ENCODE measurements around the gene HIVEP1. TPM values are rescaled to one million over a fixed set of nuclear protein-coding genes. Genes with fewer than 3 reads are reported as not detected.

HIVEP1 gene
- total RNA-seq, 2 donors from 2014 or later, result 16.1 to 18.8 TPM

DNA sequence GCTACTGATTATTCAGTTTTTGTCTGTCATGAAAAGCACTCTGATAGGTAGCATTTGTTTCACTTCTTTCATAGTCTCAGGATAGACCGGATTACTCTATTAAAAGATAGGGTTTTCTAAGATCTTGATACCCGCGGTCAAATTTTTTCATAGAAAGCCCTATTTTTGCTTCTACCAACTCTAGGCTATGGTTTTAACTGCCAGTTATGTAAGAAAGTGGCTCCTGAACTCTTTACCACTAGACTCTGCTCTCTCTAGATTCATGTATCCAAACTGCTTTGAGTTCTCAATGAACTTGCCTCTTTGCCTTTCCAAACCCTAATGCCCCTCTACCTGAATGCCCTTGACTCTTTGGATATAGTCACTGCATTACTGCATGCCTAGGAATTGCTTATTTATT is 70.3 kb downstream of the HIVEP1 start:
- no peaks in the 10 kb centered on the region for H3K36me3 ChIP-seq
- no peaks in the 10 kb centered on the region for H3K9me3 ChIP-seq
- no peaks in the 10 kb centered on the region for H3K27me3 ChIP-seq
- H3K4me1 ChIP-seq, result peaks cover 0 to 19% of the 10 kb centered on the region in 2 donors
- TF ChIP-seq, protein P1, sequence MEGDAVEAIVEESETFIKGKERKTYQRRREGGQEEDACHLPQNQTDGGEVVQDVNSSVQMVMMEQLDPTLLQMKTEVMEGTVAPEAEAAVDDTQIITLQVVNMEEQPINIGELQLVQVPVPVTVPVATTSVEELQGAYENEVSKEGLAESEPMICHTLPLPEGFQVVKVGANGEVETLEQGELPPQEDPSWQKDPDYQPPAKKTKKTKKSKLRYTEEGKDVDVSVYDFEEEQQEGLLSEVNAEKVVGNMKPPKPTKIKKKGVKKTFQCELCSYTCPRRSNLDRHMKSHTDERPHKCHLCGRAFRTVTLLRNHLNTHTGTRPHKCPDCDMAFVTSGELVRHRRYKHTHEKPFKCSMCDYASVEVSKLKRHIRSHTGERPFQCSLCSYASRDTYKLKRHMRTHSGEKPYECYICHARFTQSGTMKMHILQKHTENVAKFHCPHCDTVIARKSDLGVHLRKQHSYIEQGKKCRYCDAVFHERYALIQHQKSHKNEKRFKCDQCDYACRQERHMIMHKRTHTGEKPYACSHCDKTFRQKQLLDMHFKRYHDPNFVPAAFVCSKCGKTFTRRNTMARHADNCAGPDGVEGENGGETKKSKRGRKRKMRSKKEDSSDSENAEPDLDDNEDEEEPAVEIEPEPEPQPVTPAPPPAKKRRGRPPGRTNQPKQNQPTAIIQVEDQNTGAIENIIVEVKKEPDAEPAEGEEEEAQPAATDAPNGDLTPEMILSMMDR (IDR thresholded peaks at IDR 0.05), result no peak
- no peak overlapping the region for H3K4me3 ChIP-seq
- DNase-seq (ENCODE audit: low spot score), result no peak
- no peak overlapping the region for H3K27ac ChIP-seq

DNA sequence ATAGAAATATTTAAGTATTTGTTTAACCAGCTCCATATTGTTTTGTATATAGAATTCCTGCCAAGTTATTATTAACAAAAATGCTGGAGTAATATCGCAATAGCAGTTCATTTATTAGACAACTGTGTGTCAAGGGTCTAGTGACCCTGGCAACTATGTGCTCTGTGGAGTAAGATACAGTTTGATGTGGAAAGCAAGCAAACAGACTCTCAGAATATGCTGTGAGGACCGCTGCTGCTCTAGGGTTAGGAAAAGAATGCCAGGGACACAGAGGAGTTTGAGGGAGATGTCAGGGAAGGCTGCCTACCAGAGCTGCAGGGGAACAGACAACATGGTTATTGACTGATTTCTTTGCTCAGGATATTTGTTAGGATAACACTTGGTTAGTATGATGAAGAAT is 71.2 kb downstream of the HIVEP1 start:
- TF ChIP-seq, protein P1 (IDR thresholded peaks at IDR 0.05), result no peak
- DNase-seq (ENCODE audit: low spot score), result no peak
- H3K4me1 ChIP-seq, result peaks cover 0 to 19% of the 10 kb centered on the region in 2 donors
- no peaks in the 10 kb centered on the region for H3K36me3 ChIP-seq
- no peak overlapping the region for H3K27ac ChIP-seq
- no peaks in the 10 kb centered on the region for H3K9me3 ChIP-seq
- H3K27me3 ChIP-seq, result no peaks in the 10 kb centered on the region
- H3K4me3 ChIP-seq, result no peak overlapping the region

DNA sequence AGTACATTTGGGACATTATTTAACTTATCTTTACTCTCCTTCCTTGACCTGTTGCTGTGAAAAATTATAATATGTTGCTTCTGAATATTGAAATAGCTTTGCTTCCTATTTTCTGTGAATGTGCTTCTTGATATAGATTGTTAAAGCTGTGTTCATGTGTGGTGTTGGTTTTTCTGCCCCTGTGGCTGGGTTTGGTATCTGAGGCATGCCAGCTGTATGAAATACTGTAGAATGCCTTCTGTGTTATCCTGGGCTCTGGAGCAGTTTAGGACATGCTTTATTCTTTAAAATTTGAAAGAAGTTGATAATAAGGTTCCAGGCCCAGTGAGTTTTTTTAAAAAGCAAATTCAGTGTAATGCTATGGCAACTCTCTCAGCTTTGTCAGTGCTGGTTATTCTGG is 71.7 kb downstream of the HIVEP1 start:
- no peaks in the 10 kb centered on the region for H3K27me3 ChIP-seq
- H3K4me1 ChIP-seq, result peaks cover 0 to 19% of the 10 kb centered on the region in 2 donors
- no peak overlapping the region for H3K27ac ChIP-seq
- no peaks in the 10 kb centered on the region for H3K9me3 ChIP-seq
- no peak for DNase-seq (ENCODE audit: low spot score)
- TF ChIP-seq, protein P1 (IDR thresholded peaks at IDR 0.05), result no peak
- H3K36me3 ChIP-seq, result no peaks in the 10 kb centered on the region
- no peak overlapping the region for H3K4me3 ChIP-seq

DNA sequence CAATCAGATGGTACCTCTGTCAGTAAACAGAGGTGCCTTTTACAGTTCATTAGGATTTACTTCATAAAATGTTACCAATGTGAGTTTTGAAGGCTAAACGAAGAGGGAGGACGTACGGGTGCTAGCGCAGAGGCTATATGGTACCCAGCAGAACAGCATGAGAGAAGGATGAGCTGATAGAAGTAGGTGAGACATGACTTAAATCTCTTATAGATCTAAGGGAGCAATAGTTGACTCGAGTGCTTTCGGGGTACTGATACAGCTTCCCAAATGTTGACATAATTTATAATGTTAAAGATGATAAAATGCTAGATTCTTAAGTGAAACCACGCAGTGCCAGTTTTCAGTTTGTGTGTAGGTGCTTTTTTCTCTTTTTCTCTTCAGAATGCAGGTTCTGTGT is 72.6 kb downstream of the HIVEP1 start:
- Histone ChIP-seq H3K27ac (no peak overlapping the region), H3K27me3 (no peaks in the 10 kb centered on the region), H3K4me3 (no peak overlapping the region), H3K36me3 (no peaks in the 10 kb centered on the region), H3K9me3 (no peaks in the 10 kb centered on the region), H3K4me1 (peaks cover 0 to 19% of the 10 kb centered on the region in 2 donors)
- DNase-seq (ENCODE audit: low spot score), result no peak
- TF ChIP-seq, protein P1 (IDR thresholded peaks at IDR 0.05), result no peak

DNA sequence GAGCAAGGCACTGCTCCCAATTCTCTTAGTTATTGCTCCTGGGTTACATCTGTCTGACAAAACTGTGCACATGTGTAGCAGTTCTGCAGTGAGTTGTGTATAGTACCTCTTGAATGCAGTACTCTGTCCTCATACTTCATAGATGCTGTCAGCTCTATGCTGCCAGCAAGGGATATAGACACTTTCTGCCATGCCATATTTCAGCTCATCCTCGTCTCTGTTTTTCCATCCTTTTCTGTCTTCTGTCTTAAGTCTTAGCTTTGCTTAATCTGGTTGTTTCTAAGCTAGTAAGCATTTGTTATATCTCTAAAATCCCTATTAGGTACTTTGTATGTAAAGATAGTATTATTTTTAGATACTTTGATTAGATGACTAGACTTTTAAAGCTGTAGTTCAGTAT is 76.4 kb downstream of the HIVEP1 start:
- H3K27me3 ChIP-seq, result no peaks in the 10 kb centered on the region
- no peak overlapping the region for H3K4me3 ChIP-seq
- TF ChIP-seq, protein P1 (IDR thresholded peaks at IDR 0.05), result no peak
- no peaks in the 10 kb centered on the region for H3K9me3 ChIP-seq
- peaks cover 0 to 10% of the 10 kb centered on the region in 2 donors for H3K4me1 ChIP-seq
- no peak overlapping the region for H3K27ac ChIP-seq
- H3K36me3 ChIP-seq, result no peaks in the 10 kb centered on the region
- DNase-seq (ENCODE audit: low spot score), result no peak

DNA sequence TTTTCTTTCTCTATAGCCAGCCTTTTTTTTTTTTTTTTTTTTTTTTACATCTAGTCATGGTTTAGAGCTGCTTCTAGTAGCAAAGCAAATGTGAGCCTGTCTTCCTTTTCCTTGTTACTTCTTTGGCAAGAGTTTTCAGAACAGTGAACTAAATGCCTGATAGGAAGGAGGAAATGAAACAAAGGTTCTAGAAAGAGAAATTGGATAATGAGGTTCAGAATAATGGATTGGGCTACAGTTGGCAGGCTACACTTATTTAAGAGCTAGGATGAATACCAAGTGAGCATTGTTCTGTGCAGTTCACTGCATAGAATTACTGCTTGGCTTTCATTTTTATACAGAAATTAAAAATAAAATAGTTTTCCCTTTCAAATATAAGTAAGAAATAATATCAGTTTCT is 78.6 kb downstream of the HIVEP1 start:
- Histone ChIP-seq H3K27me3 (no peaks in the 10 kb centered on the region), H3K4me3 (no peak overlapping the region), H3K4me1 (no peaks in the 10 kb centered on the region), H3K36me3 (no peaks in the 10 kb centered on the region), H3K27ac (no peak overlapping the region), H3K9me3 (no peaks in the 10 kb centered on the region)
- TF ChIP-seq, protein P1 (IDR thresholded peaks at IDR 0.05), result no peak
- DNase-seq (ENCODE audit: low spot score), result no peak
